PC-3 (cell line): ENCODE results near the gene MTA3. TPM values are rescaled to one million over a fixed set of nuclear protein-coding genes. Genes with fewer than 3 reads are reported as not detected.

Source experiments
- ATAC-seq: fragments of 200-7000 bp; cut with Tn5 transposase; 2 replicates; pipeline ENCODE4 v1.9.1; 2020; ENCODE audit warnings: mild to moderate bottlenecking, moderate library complexity
- BruUV-seq: library from RNA; stranded (reverse); fragments of 400-500 nt; replicated peaks from 2 replicates; lab custom pipeline; 2021; lab: Mats Ljungman, UMichigan
- CTCF ChIA-PET: fragments of 300-600 bp; sonication (Branson Sonifier 250); formaldehyde crosslinking; loops from one replicate; lab custom pipeline; 2022; ENCODE audit warnings: antibody characterized with exemption; lab: Charles Lee
- POLR2A ChIA-PET: fragments of 300-600 bp; sonication (Branson Sonifier 250); formaldehyde crosslinking; loops from one replicate; lab custom pipeline; 2022; ENCODE audit warnings: antibody characterized with exemption; ENCODE audit not compliant: unreplicated experiment; lab: Charles Lee
- DNase-seq: peaks from one replicate; pipeline ENCODE4 v3.0.0-alpha.2; 2015
- H2AFZ ChIP-seq: fragments of 300-600 bp; sonication (generic); 2 replicates; pipeline ENCODE4 v1.6.0; 2016; ENCODE audit warnings: antibody characterized with exemption, low read length
- H3F3A ChIP-seq: fragments of 300-600 bp; sonication (generic); one replicate; pipeline ENCODE4 v1.6.0; 2017; ENCODE audit warnings: antibody characterized with exemption, low read length, control low read depth, mild to moderate bottlenecking; ENCODE audit not compliant: unreplicated experiment
- H3K27ac ChIP-seq: fragments of 300-600 bp; sonication (generic); 2 replicates; pipeline ENCODE4 v1.5.1; 2016; ENCODE audit warnings: mild to moderate bottlenecking, low read length
- H3K27me3 ChIP-seq: fragments of 300-600 bp; sonication (generic); 2 replicates; pipeline ENCODE4 v1.6.1; 2016; ENCODE audit warnings: low read length, mixed read lengths
- H3K36me3 ChIP-seq: fragments of 300-600 bp; sonication (generic); 2 replicates; pipeline ENCODE4 v1.6.1; 2016; ENCODE audit warnings: low read depth, mixed run types, low read length, mixed read lengths
- H3K4me1 ChIP-seq: fragments of 300-600 bp; sonication (generic); 2 replicates; pipeline ENCODE4 v1.5.1; 2016; ENCODE audit warnings: low read length; ENCODE audit not compliant: insufficient read depth
- H3K4me2 ChIP-seq: fragments of 300-600 bp; sonication (generic); 2 replicates; pipeline ENCODE4 v1.6.0; 2016; ENCODE audit warnings: low read length
- H3K4me3 ChIP-seq: fragments of 300-600 bp; sonication (generic); 2 replicates; pipeline ENCODE4 v1.5.1; 2016; ENCODE audit warnings: mild to moderate bottlenecking, low read length, mixed read lengths
- H3K79me2 ChIP-seq: fragments of 300-600 bp; sonication (generic); 2 replicates; pipeline ENCODE4 v1.6.1; 2017; ENCODE audit warnings: low read length, mixed read lengths
- H3K9ac ChIP-seq: fragments of 300-600 bp; sonication (generic); 2 replicates; pipeline ENCODE4 v1.6.0; 2016; ENCODE audit warnings: mild to moderate bottlenecking, low read length
- H3K9me2 ChIP-seq: fragments of 300-600 bp; sonication (generic); replicated peaks from 2 replicates; pipeline ENCODE4 v1.6.1; 2016; ENCODE audit warnings: mixed run types, low read length, mixed read lengths
- H3K9me3 ChIP-seq: fragments of 300-600 bp; sonication (generic); 2 replicates; pipeline ENCODE4 v1.6.1; 2016; ENCODE audit warnings: low read length, mixed read lengths
- H4K20me1 ChIP-seq: fragments of 300-600 bp; sonication (generic); 2 replicates; pipeline ENCODE4 v1.6.1; 2016; ENCODE audit warnings: low read length, mixed read lengths
- EZH2 ChIP-seq: fragments of 300-600 bp; sonication (generic); IDR thresholded peaks from one replicate; pipeline ENCODE4 v1.6.1; 2017; ENCODE audit warnings: antibody characterized with exemption, mild to moderate bottlenecking, low read length; ENCODE audit not compliant: unreplicated experiment
- EZH2phosphoT487 ChIP-seq: fragments of 300-600 bp; sonication (generic); IDR thresholded peaks from 2 replicates; pipeline ENCODE4 v1.6.1; 2018; ENCODE audit warnings: mild to moderate bottlenecking, antibody characterized with exemption, low read length, borderline replicate concordance
- intact Hi-C: fragments of 100-400 bp; cut with micrococcal nuclease; formaldehyde crosslinking; loops from 2 replicates; pipeline ENCODE4 v1.9.0; 2023
- total RNA-seq: library from RNA; depleted of rRNA; stranded (reverse); fragments of >200 nt; gene quantifications from 2 replicates; pipeline ENCODE4 v1.2.3, GENCODE V29; 2014
- TF ChIP-seq, protein P1 (sequence below): fragments of 300-600 bp; sonication (generic); conservative IDR thresholded peaks from 2 replicates; pipeline ENCODE4 v1.5.1; 2017; ENCODE audit warnings: antibody characterized with exemption, low read depth, mild to moderate bottlenecking, low read length

Gene MTA3
- total RNA-seq, 1 experiment from 2014 or later: 27.3 TPM

DNA sequence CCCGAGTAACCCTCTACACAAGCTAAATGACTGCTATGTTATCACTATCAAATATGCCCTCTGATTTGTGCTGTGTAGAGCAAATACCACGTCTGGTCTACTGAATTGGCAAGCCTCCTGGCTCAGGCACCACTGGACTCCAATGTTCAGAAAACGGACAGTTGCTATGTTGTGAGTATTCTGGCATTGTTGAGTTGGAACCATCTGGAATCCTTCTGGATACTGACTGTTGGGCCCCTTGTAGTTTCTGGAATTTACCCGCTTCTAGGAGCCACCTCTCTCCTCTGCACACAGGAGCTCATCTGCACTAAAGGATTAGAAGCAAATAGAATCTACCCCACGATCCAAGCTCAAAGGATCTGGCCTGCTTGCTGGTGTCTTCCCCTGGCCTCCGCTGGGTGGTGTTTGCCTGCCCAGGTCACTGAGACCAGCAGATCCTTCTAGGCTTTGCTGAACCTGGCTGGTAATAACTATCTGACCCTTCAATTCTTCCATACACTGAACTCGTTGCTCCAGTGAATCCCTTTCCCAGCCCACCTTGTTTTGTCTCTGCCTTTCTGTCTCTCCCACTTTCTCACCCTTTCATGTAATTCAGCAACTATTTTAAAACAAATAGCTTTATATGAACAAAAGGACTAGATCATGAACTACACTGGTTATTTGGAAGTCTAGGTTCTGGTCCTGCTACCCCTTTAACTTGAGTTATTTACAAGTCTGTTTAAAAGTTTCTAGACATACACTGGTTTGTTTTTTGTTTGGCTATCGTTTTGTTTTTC lies 226.0 kb downstream of the MTA3 start:
- POLR2A ChIA-PET: no interaction called here
- H3K4me2 ChIP-seq: no peak overlapping the region
- no peaks in the 10 kb centered on the region for H3K79me2 ChIP-seq
- H3K36me3 ChIP-seq: no peaks in the 10 kb centered on the region
- CTCF ChIA-PET: no interaction called here
- DNase-seq (no peak), ATAC-seq (no peak)
- TF ChIP-seq EZH2phosphoT487 (no peak), EZH2 (no peak)
- TF ChIP-seq, protein P1, sequence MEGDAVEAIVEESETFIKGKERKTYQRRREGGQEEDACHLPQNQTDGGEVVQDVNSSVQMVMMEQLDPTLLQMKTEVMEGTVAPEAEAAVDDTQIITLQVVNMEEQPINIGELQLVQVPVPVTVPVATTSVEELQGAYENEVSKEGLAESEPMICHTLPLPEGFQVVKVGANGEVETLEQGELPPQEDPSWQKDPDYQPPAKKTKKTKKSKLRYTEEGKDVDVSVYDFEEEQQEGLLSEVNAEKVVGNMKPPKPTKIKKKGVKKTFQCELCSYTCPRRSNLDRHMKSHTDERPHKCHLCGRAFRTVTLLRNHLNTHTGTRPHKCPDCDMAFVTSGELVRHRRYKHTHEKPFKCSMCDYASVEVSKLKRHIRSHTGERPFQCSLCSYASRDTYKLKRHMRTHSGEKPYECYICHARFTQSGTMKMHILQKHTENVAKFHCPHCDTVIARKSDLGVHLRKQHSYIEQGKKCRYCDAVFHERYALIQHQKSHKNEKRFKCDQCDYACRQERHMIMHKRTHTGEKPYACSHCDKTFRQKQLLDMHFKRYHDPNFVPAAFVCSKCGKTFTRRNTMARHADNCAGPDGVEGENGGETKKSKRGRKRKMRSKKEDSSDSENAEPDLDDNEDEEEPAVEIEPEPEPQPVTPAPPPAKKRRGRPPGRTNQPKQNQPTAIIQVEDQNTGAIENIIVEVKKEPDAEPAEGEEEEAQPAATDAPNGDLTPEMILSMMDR: no peak; the same call in 1 of the 2 replicates
- no peaks in the 10 kb centered on the region for H3K9me3 ChIP-seq
- no peaks in the 10 kb centered on the region for H4K20me1 ChIP-seq
- no peak overlapping the region for H2AFZ ChIP-seq
- H3K27ac ChIP-seq: no peak overlapping the region
- intact Hi-C loops: no loop called here
- no peaks in the 10 kb centered on the region for H3F3A ChIP-seq
- no peak overlapping the region for H3K9ac ChIP-seq
- H3K9me2 ChIP-seq: no peaks in the 10 kb centered on the region
- no peak overlapping the region for H3K4me3 ChIP-seq
- no peaks in the 10 kb centered on the region for H3K27me3 ChIP-seq
- H3K4me1 ChIP-seq: no peaks in the 10 kb centered on the region
- no TSS peak for BruUV-seq

DNA sequence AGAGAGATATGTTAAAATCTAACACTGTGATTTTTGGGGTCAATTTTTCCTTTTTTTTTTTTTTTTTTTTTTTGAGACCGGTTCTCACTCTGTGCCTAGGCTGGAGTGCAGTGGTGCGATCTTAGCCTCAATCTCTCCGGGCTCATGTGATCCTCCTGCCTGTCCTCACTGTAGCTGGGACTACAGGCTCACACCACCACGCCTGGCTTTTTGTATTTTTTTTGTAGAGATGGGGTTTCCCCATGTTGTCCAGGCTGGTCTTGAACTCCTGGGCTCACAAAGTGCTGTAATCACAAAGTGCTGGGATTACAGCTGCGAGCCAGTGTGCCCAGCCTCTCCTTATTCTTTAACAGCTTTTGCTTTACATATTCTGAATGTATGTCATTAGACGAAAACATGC lies 226.8 kb downstream of the MTA3 start:
- TF ChIP-seq EZH2phosphoT487 (no peak), EZH2 (no peak)
- TF ChIP-seq, protein P1: no peak
- POLR2A ChIA-PET: no interaction called here

DNA sequence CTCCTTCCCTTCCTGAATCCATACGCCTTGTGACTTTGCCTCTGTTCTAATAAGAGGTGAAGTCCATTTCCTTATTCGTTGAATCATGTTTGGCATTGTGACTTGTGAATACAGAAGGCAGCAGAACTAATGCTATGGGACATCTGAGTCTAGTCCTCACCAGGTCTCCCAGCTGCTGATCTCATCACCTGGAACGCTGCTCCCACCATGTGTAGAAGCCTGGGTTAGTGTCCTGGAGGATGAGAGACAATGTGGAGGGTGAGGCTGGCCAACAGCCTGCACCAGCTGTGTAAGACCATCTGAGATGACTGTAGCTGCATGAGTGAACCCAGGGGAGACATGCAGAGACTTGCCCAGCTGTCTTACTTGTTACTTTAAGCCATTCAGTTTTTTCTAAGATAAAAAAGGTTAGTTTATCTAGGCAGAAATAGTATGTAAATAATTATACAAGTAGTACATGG lies 227.4 kb downstream of the MTA3 start:
- CTCF ChIA-PET: interaction anchor here (0.6 kb wide), 1 partner anchor 17 kb away, joined by 4 read pairs; no protein-coding TSS in a partner anchor
- no peak overlapping the region for H3K27ac ChIP-seq
- TF ChIP-seq EZH2 (no peak), EZH2phosphoT487 (no peak)
- TF ChIP-seq, protein P1: no peak

More for the DNA sequence above, 226.8 kb downstream of the MTA3 start:
- no peaks in the 10 kb centered on the region for H3K9me2 ChIP-seq
- intact Hi-C loops: no loop called here
- no peaks in the 10 kb centered on the region for H3F3A ChIP-seq
- no peaks in the 10 kb centered on the region for H3K4me1 ChIP-seq
- no TSS peak for BruUV-seq
- H3K27me3 ChIP-seq: no peaks in the 10 kb centered on the region
- H3K9me3 ChIP-seq: no peaks in the 10 kb centered on the region
- H4K20me1 ChIP-seq: no peaks in the 10 kb centered on the region
- no peak overlapping the region for H3K4me3 ChIP-seq
- CTCF ChIA-PET: no interaction called here
- DNase-seq (no peak), ATAC-seq (no peak)
- no peak overlapping the region for H3K4me2 ChIP-seq
- no peaks in the 10 kb centered on the region for H3K36me3 ChIP-seq
- H3K27ac ChIP-seq: no peak overlapping the region
- H3K9ac ChIP-seq: no peak overlapping the region
- no peaks in the 10 kb centered on the region for H3K79me2 ChIP-seq
- H2AFZ ChIP-seq: no peak overlapping the region

More for the DNA sequence above, 227.4 kb downstream of the MTA3 start:
- intact Hi-C loops: no loop called here
- Histone ChIP-seq H3K27me3 (no peaks in the 10 kb centered on the region), H3F3A (no peaks in the 10 kb centered on the region), H4K20me1 (no peaks in the 10 kb centered on the region), H3K9ac (no peak overlapping the region), H3K79me2 (no peaks in the 10 kb centered on the region), H3K4me3 (no peak overlapping the region), H2AFZ (no peak overlapping the region), H3K36me3 (no peaks in the 10 kb centered on the region), H3K9me3 (no peaks in the 10 kb centered on the region), H3K4me1 (no peaks in the 10 kb centered on the region), H3K9me2 (no peaks in the 10 kb centered on the region), H3K4me2 (no peak overlapping the region)
- BruUV-seq: no TSS peak
- ATAC-seq: no peak
- no peak for DNase-seq
- POLR2A ChIA-PET: no interaction called here
